H9 (cell line): ENCODE measurements around the gene TENM4. TPM values are rescaled to one million over a fixed set of nuclear protein-coding genes. Genes with fewer than 3 reads are reported as not detected.
A peak's percentile ranks its signal among the peaks of the same experiment; 100 is the strongest.

Experiments
- DNase-seq: peaks from one replicate; pipeline ENCODE4 v3.0.0-alpha.2; 2017
- H2AFZ ChIP-seq: one replicate; pipeline ENCODE4 v1.6.1; 2013; ENCODE audit warnings: mild to moderate bottlenecking, low read length, control low read depth, moderate library complexity
- H2AK5ac ChIP-seq: 2 replicates; pipeline ENCODE4 v1.6.1; 2013; ENCODE audit warnings: low read length, control low read depth, mixed read lengths; ENCODE audit not compliant: insufficient read length
- H2BK120ac ChIP-seq: one replicate; pipeline ENCODE4 v1.6.1; 2013; ENCODE audit warnings: low read depth, mild to moderate bottlenecking, low read length, control low read depth, inconsistent platforms; ENCODE audit not compliant: poor library complexity, severe bottlenecking
- H2BK12ac ChIP-seq: 2 replicates; pipeline ENCODE4 v1.6.1; 2013; ENCODE audit warnings: low read length, control low read depth, mixed read lengths, low read depth; ENCODE audit not compliant: insufficient read length
- H2BK15ac ChIP-seq: 2 replicates; pipeline ENCODE4 v1.6.1; 2013; ENCODE audit warnings: low read depth, low read length, control low read depth
- H2BK20ac ChIP-seq: one replicate; pipeline ENCODE4 v1.6.1; 2013; ENCODE audit warnings: low read depth, mild to moderate bottlenecking, low read length, control low read depth, inconsistent platforms; ENCODE audit not compliant: poor library complexity, severe bottlenecking
- H2BK5ac ChIP-seq: 2 replicates; pipeline ENCODE4 v1.6.1; 2013; ENCODE audit warnings: low read length, control low read depth, mixed read lengths; ENCODE audit not compliant: insufficient read length
- H3K14ac ChIP-seq: 2 replicates; pipeline ENCODE4 v1.6.1; 2013; ENCODE audit warnings: low read length, control low read depth; ENCODE audit not compliant: insufficient read depth
- H3K18ac ChIP-seq: 2 replicates; pipeline ENCODE4 v1.6.1; 2013; ENCODE audit warnings: low read depth, mild to moderate bottlenecking, mixed read lengths, low read length, control low read depth; ENCODE audit not compliant: insufficient read length
- H3K23ac ChIP-seq: 2 replicates; pipeline ENCODE4 v1.6.1; 2013; ENCODE audit warnings: low read length, control low read depth, mixed read lengths, low read depth; ENCODE audit not compliant: insufficient read length
- H3K23me2 ChIP-seq: 2 replicates; pipeline ENCODE4 v1.6.1; 2013; ENCODE audit warnings: low read depth, mild to moderate bottlenecking, mixed read lengths, low read length, control low read depth; ENCODE audit not compliant: insufficient read length, poor library complexity, severe bottlenecking
- H3K27ac ChIP-seq: 2 replicates; pipeline ENCODE4 v1.5.1; 2013; ENCODE audit warnings: low read length, control low read depth, mixed read lengths, low read depth; ENCODE audit not compliant: insufficient read length
- H3K27me3 ChIP-seq: 2 replicates; pipeline ENCODE4 v1.6.1; 2013; ENCODE audit warnings: low read length, control low read depth, inconsistent platforms; ENCODE audit not compliant: insufficient read depth
- H3K4ac ChIP-seq: 2 replicates; pipeline ENCODE4 v1.6.1; 2013; ENCODE audit warnings: low read depth, mild to moderate bottlenecking, control low read depth, inconsistent platforms, low read length, moderate library complexity
- H3K4me1 ChIP-seq: 2 replicates; pipeline ENCODE4 v1.6.1; 2013; ENCODE audit warnings: low read length, control low read depth, inconsistent platforms; ENCODE audit not compliant: insufficient read depth
- H3K4me2 ChIP-seq: 2 replicates; pipeline ENCODE4 v1.6.1; 2013; ENCODE audit warnings: low read length, control low read depth, mixed read lengths; ENCODE audit not compliant: insufficient read length, insufficient read depth
- H3K56ac ChIP-seq: 2 replicates; pipeline ENCODE4 v1.6.1; 2013; ENCODE audit warnings: low read depth, mild to moderate bottlenecking, mixed read lengths, low read length, control low read depth; ENCODE audit not compliant: insufficient read length
- H3K79me1 ChIP-seq: 2 replicates; pipeline ENCODE4 v1.6.1; 2013; ENCODE audit warnings: low read depth, mild to moderate bottlenecking, moderate library complexity, low read length, control low read depth, inconsistent platforms; ENCODE audit not compliant: insufficient read depth, poor library complexity, severe bottlenecking
- H3K79me2 ChIP-seq: 2 replicates; pipeline ENCODE4 v1.6.1; 2013; ENCODE audit warnings: low read length, control low read depth, inconsistent platforms; ENCODE audit not compliant: insufficient read depth
- H3K9ac ChIP-seq: 2 replicates; pipeline ENCODE4 v1.6.1; 2013; ENCODE audit warnings: low read length, control low read depth, mixed read lengths; ENCODE audit not compliant: insufficient read length; ENCODE audit errors: extremely low read depth
- H3K9me3 ChIP-seq: one replicate; pipeline ENCODE4 v1.6.1; 2013; ENCODE audit warnings: low read depth, low read length, inconsistent platforms; ENCODE audit not compliant: control insufficient read depth
- H3T11ph ChIP-seq: one replicate; pipeline ENCODE4 v1.6.1; 2013; ENCODE audit warnings: mild to moderate bottlenecking, low read length, control low read depth, inconsistent platforms
- H4K20me1 ChIP-seq: one replicate; pipeline ENCODE4 v1.6.1; 2013; ENCODE audit not compliant: control insufficient read depth, insufficient read length, insufficient read depth
- H4K5ac ChIP-seq: 2 replicates; pipeline ENCODE4 v1.6.1; 2013; ENCODE audit warnings: low read depth, mild to moderate bottlenecking, mixed read lengths, low read length, control low read depth; ENCODE audit not compliant: insufficient read length
- H4K8ac ChIP-seq: replicated peaks from 2 replicates; pipeline ENCODE4 v1.6.1; 2013; ENCODE audit warnings: low read length, control low read depth, mixed read lengths, low read depth; ENCODE audit not compliant: insufficient read length
- H4K91ac ChIP-seq: 2 replicates; pipeline ENCODE4 v1.6.1; 2013; ENCODE audit warnings: low read depth, mild to moderate bottlenecking, moderate library complexity, mixed read lengths, low read length, control low read depth; ENCODE audit not compliant: insufficient read length
- H3K27ac Mint-ChIP-seq, 3 experiments: 2 replicates in 2 of 3; 3 replicates in 1 of 3; pipeline ENCODE4 v1.8.0; 2020 to 2021; ENCODE audit warnings: mixed read lengths in 3 of 3, mild to moderate bottlenecking in 1 of 3, moderate library complexity in 1 of 3
- H3K27me3 Mint-ChIP-seq: 2 replicates; pipeline ENCODE4 v1.8.0; 2021; ENCODE audit warnings: low read depth, mild to moderate bottlenecking, moderate library complexity, mixed read lengths
- H3K36me3 Mint-ChIP-seq, 3 experiments: 2 replicates in 2 of 3; 3 replicates in 1 of 3; pipeline ENCODE4 v1.8.0; 2020 to 2021; ENCODE audit warnings: low read depth in 3 of 3, mixed read lengths in 3 of 3; ENCODE audit not compliant: insufficient read depth in 1 of 3
- H3K4me1 Mint-ChIP-seq, 2 experiments: 2 replicates each; pipeline ENCODE4 v1.8.0; 2020; ENCODE audit warnings: mixed read lengths in 2 of 2
- H3K4me3 Mint-ChIP-seq, 2 experiments: 2 replicates in 1 of 2; 3 replicates in 1 of 2; pipeline ENCODE4 v1.8.0; 2020 to 2021; ENCODE audit warnings: mild to moderate bottlenecking in 2 of 2, mixed read lengths in 2 of 2, moderate library complexity in 1 of 2
- H3K9me3 Mint-ChIP-seq, 2 experiments: 2 replicates in 1 of 2; 3 replicates in 1 of 2; pipeline ENCODE4 v1.8.0; 2020; ENCODE audit warnings: mild to moderate bottlenecking in 2 of 2, mixed read lengths in 2 of 2, moderate library complexity in 1 of 2
- WGBS: extraction: QIAGEN DNeasy Blood & Tissue Kit; methylation state at CpG from one replicate; pipeline ENCODE4 v1.1.7; 2013; ENCODE audit warnings: missing lambda C conversion rate, low lambda C conversion rate, mixed read lengths; ENCODE audit not compliant: insufficient read length; ENCODE audit errors: extremely low coverage; 5-methylcytosine and 5-hydroxymethylcytosine counted together
- total RNA-seq: library from RNA; stranded (reverse); gene quantifications from 2 replicates; pipeline ENCODE4 v1.2.1, GENCODE V29; 2021
- TF ChIP-seq, protein P1 (sequence below): fragments of 200-600 bp; sonication (generic); conservative IDR thresholded peaks from 3 replicates; pipeline ENCODE4 v1.8.0; 2021; ENCODE audit warnings: antibody characterized with exemption, mild to moderate bottlenecking

The TENM4 gene
- total RNA-seq, 1 experiment from 2014 or later: 4.6 TPM

GRCh38 chr11:79329561-79329960 is 111.3 kb downstream of the TENM4 start:
- H2BK20ac ChIP-seq: no peak overlapping the region
- no peaks in the 10 kb centered on the region for H3K9me3 ChIP-seq
- H4K8ac ChIP-seq: no peak overlapping the region
- H2BK15ac ChIP-seq: no peak overlapping the region
- no peaks in the 10 kb centered on the region for H3K79me2 ChIP-seq
- no peak overlapping the region for H3K23ac ChIP-seq
- no peak overlapping the region for H2BK12ac ChIP-seq
- no peak overlapping the region for H3K18ac ChIP-seq
- H2AFZ ChIP-seq: no peak overlapping the region
- no peak overlapping the region for H3K9ac ChIP-seq
- no peak overlapping the region for H2BK120ac ChIP-seq
- no peak overlapping the region for H4K91ac ChIP-seq
- H3K36me3 Mint-ChIP-seq: no peaks in the 10 kb centered on the region
- H3K27me3 ChIP-seq: no peaks in the 10 kb centered on the region; the same call in 1 of the 2 replicates
- H3K14ac ChIP-seq: no peak overlapping the region
- no peaks in the 10 kb centered on the region for H3K23me2 ChIP-seq
- H2BK5ac ChIP-seq: no peak overlapping the region
- H3K4me1 ChIP-seq: peaks cover 3% of the 10 kb centered on the region; the same call in 1 of the 2 replicates
- peaks cover 10% of the 10 kb centered on the region; the same call in 1 of the 2 replicates for H3K27me3 Mint-ChIP-seq
- H3K4me2 ChIP-seq: no peak overlapping the region
- TF ChIP-seq, protein P1, sequence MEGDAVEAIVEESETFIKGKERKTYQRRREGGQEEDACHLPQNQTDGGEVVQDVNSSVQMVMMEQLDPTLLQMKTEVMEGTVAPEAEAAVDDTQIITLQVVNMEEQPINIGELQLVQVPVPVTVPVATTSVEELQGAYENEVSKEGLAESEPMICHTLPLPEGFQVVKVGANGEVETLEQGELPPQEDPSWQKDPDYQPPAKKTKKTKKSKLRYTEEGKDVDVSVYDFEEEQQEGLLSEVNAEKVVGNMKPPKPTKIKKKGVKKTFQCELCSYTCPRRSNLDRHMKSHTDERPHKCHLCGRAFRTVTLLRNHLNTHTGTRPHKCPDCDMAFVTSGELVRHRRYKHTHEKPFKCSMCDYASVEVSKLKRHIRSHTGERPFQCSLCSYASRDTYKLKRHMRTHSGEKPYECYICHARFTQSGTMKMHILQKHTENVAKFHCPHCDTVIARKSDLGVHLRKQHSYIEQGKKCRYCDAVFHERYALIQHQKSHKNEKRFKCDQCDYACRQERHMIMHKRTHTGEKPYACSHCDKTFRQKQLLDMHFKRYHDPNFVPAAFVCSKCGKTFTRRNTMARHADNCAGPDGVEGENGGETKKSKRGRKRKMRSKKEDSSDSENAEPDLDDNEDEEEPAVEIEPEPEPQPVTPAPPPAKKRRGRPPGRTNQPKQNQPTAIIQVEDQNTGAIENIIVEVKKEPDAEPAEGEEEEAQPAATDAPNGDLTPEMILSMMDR: no peak
- no peak for DNase-seq
- no peaks in the 10 kb centered on the region for H3K9me3 Mint-ChIP-seq
- peak overlapping the region in 1 of 3 experiments; percentile 17; a peak in 2 of 7 replicates for H3K27ac Mint-ChIP-seq
- H3K4me3 Mint-ChIP-seq: no peak overlapping the region
- H4K20me1 ChIP-seq: no peaks in the 10 kb centered on the region
- H3K4ac ChIP-seq: no peak overlapping the region
- no peak overlapping the region for H4K5ac ChIP-seq
- no peak overlapping the region for H2AK5ac ChIP-seq
- H3K4me1 Mint-ChIP-seq: peaks cover 41 to 51% of the 10 kb centered on the region in 2 experiments
- no peaks in the 10 kb centered on the region for H3K79me1 ChIP-seq
- WGBS: no CpG with 5 or more reads among the region's 6 CpGs
- no peak overlapping the region for H3T11ph ChIP-seq
- H3K27ac ChIP-seq: no peak overlapping the region
- H3K56ac ChIP-seq: no peak overlapping the region
